H9 (cell line): ENCODE results near the gene IFNGR1. TPM values are rescaled to one million over a fixed set of nuclear protein-coding genes. Genes with fewer than 3 reads are reported as not detected.
A peak's percentile ranks its signal among the peaks of the same experiment; 100 is the strongest.

Experiments used
- DNase-seq: peaks from one replicate; pipeline ENCODE4 v3.0.0-alpha.2; 2017
- H2AFZ ChIP-seq: one replicate; pipeline ENCODE4 v1.6.1; 2013; ENCODE audit warnings: mild to moderate bottlenecking, low read length, control low read depth, moderate library complexity
- H2AK5ac ChIP-seq: 2 replicates; pipeline ENCODE4 v1.6.1; 2013; ENCODE audit warnings: low read length, control low read depth, mixed read lengths; ENCODE audit not compliant: insufficient read length
- H2BK120ac ChIP-seq: one replicate; pipeline ENCODE4 v1.6.1; 2013; ENCODE audit warnings: low read depth, mild to moderate bottlenecking, low read length, control low read depth, inconsistent platforms; ENCODE audit not compliant: poor library complexity, severe bottlenecking
- H2BK12ac ChIP-seq: 2 replicates; pipeline ENCODE4 v1.6.1; 2013; ENCODE audit warnings: low read length, control low read depth, mixed read lengths, low read depth; ENCODE audit not compliant: insufficient read length
- H2BK15ac ChIP-seq: 2 replicates; pipeline ENCODE4 v1.6.1; 2013; ENCODE audit warnings: low read depth, low read length, control low read depth
- H2BK20ac ChIP-seq: one replicate; pipeline ENCODE4 v1.6.1; 2013; ENCODE audit warnings: low read depth, mild to moderate bottlenecking, low read length, control low read depth, inconsistent platforms; ENCODE audit not compliant: poor library complexity, severe bottlenecking
- H2BK5ac ChIP-seq: 2 replicates; pipeline ENCODE4 v1.6.1; 2013; ENCODE audit warnings: low read length, control low read depth, mixed read lengths; ENCODE audit not compliant: insufficient read length
- H3K14ac ChIP-seq: 2 replicates; pipeline ENCODE4 v1.6.1; 2013; ENCODE audit warnings: low read length, control low read depth; ENCODE audit not compliant: insufficient read depth
- H3K18ac ChIP-seq: 2 replicates; pipeline ENCODE4 v1.6.1; 2013; ENCODE audit warnings: low read depth, mild to moderate bottlenecking, mixed read lengths, low read length, control low read depth; ENCODE audit not compliant: insufficient read length
- H3K23ac ChIP-seq: 2 replicates; pipeline ENCODE4 v1.6.1; 2013; ENCODE audit warnings: low read length, control low read depth, mixed read lengths, low read depth; ENCODE audit not compliant: insufficient read length
- H3K23me2 ChIP-seq: 2 replicates; pipeline ENCODE4 v1.6.1; 2013; ENCODE audit warnings: low read depth, mild to moderate bottlenecking, mixed read lengths, low read length, control low read depth; ENCODE audit not compliant: insufficient read length, poor library complexity, severe bottlenecking
- H3K27ac ChIP-seq: 2 replicates; pipeline ENCODE4 v1.5.1; 2013; ENCODE audit warnings: low read length, control low read depth, mixed read lengths, low read depth; ENCODE audit not compliant: insufficient read length
- H3K27me3 ChIP-seq: 2 replicates; pipeline ENCODE4 v1.6.1; 2013; ENCODE audit warnings: low read length, control low read depth, inconsistent platforms; ENCODE audit not compliant: insufficient read depth
- H3K4ac ChIP-seq: 2 replicates; pipeline ENCODE4 v1.6.1; 2013; ENCODE audit warnings: low read depth, mild to moderate bottlenecking, control low read depth, inconsistent platforms, low read length, moderate library complexity
- H3K4me1 ChIP-seq: 2 replicates; pipeline ENCODE4 v1.6.1; 2013; ENCODE audit warnings: low read length, control low read depth, inconsistent platforms; ENCODE audit not compliant: insufficient read depth
- H3K4me2 ChIP-seq: 2 replicates; pipeline ENCODE4 v1.6.1; 2013; ENCODE audit warnings: low read length, control low read depth, mixed read lengths; ENCODE audit not compliant: insufficient read length, insufficient read depth
- H3K56ac ChIP-seq: 2 replicates; pipeline ENCODE4 v1.6.1; 2013; ENCODE audit warnings: low read depth, mild to moderate bottlenecking, mixed read lengths, low read length, control low read depth; ENCODE audit not compliant: insufficient read length
- H3K79me1 ChIP-seq: 2 replicates; pipeline ENCODE4 v1.6.1; 2013; ENCODE audit warnings: low read depth, mild to moderate bottlenecking, moderate library complexity, low read length, control low read depth, inconsistent platforms; ENCODE audit not compliant: insufficient read depth, poor library complexity, severe bottlenecking
- H3K79me2 ChIP-seq: 2 replicates; pipeline ENCODE4 v1.6.1; 2013; ENCODE audit warnings: low read length, control low read depth, inconsistent platforms; ENCODE audit not compliant: insufficient read depth
- H3K9ac ChIP-seq: 2 replicates; pipeline ENCODE4 v1.6.1; 2013; ENCODE audit warnings: low read length, control low read depth, mixed read lengths; ENCODE audit not compliant: insufficient read length; ENCODE audit errors: extremely low read depth
- H3K9me3 ChIP-seq: one replicate; pipeline ENCODE4 v1.6.1; 2013; ENCODE audit warnings: low read depth, low read length, inconsistent platforms; ENCODE audit not compliant: control insufficient read depth
- H3T11ph ChIP-seq: one replicate; pipeline ENCODE4 v1.6.1; 2013; ENCODE audit warnings: mild to moderate bottlenecking, low read length, control low read depth, inconsistent platforms
- H4K20me1 ChIP-seq: one replicate; pipeline ENCODE4 v1.6.1; 2013; ENCODE audit not compliant: control insufficient read depth, insufficient read length, insufficient read depth
- H4K5ac ChIP-seq: 2 replicates; pipeline ENCODE4 v1.6.1; 2013; ENCODE audit warnings: low read depth, mild to moderate bottlenecking, mixed read lengths, low read length, control low read depth; ENCODE audit not compliant: insufficient read length
- H4K8ac ChIP-seq: replicated peaks from 2 replicates; pipeline ENCODE4 v1.6.1; 2013; ENCODE audit warnings: low read length, control low read depth, mixed read lengths, low read depth; ENCODE audit not compliant: insufficient read length
- H4K91ac ChIP-seq: 2 replicates; pipeline ENCODE4 v1.6.1; 2013; ENCODE audit warnings: low read depth, mild to moderate bottlenecking, moderate library complexity, mixed read lengths, low read length, control low read depth; ENCODE audit not compliant: insufficient read length
- H3K27ac Mint-ChIP-seq, 3 experiments: 2 replicates in 2 of 3; 3 replicates in 1 of 3; pipeline ENCODE4 v1.8.0; 2020 to 2021; ENCODE audit warnings: mixed read lengths in 3 of 3, mild to moderate bottlenecking in 1 of 3, moderate library complexity in 1 of 3
- H3K27me3 Mint-ChIP-seq: 2 replicates; pipeline ENCODE4 v1.8.0; 2021; ENCODE audit warnings: low read depth, mild to moderate bottlenecking, moderate library complexity, mixed read lengths
- H3K36me3 Mint-ChIP-seq, 3 experiments: 2 replicates in 2 of 3; 3 replicates in 1 of 3; pipeline ENCODE4 v1.8.0; 2020 to 2021; ENCODE audit warnings: low read depth in 3 of 3, mixed read lengths in 3 of 3; ENCODE audit not compliant: insufficient read depth in 1 of 3
- H3K4me1 Mint-ChIP-seq, 2 experiments: 2 replicates each; pipeline ENCODE4 v1.8.0; 2020; ENCODE audit warnings: mixed read lengths in 2 of 2
- H3K4me3 Mint-ChIP-seq, 2 experiments: 2 replicates in 1 of 2; 3 replicates in 1 of 2; pipeline ENCODE4 v1.8.0; 2020 to 2021; ENCODE audit warnings: mild to moderate bottlenecking in 2 of 2, mixed read lengths in 2 of 2, moderate library complexity in 1 of 2
- H3K9me3 Mint-ChIP-seq, 2 experiments: 2 replicates in 1 of 2; 3 replicates in 1 of 2; pipeline ENCODE4 v1.8.0; 2020; ENCODE audit warnings: mild to moderate bottlenecking in 2 of 2, mixed read lengths in 2 of 2, moderate library complexity in 1 of 2
- WGBS: extraction: QIAGEN DNeasy Blood & Tissue Kit; methylation state at CpG from one replicate; pipeline ENCODE4 v1.1.7; 2013; ENCODE audit warnings: missing lambda C conversion rate, low lambda C conversion rate, mixed read lengths; ENCODE audit not compliant: insufficient read length; ENCODE audit errors: extremely low coverage; 5-methylcytosine and 5-hydroxymethylcytosine counted together
- total RNA-seq: library from RNA; stranded (reverse); gene quantifications from 2 replicates; pipeline ENCODE4 v1.2.1, GENCODE V29; 2021
- TF ChIP-seq, protein P1 (sequence below): fragments of 200-600 bp; sonication (generic); conservative IDR thresholded peaks from 3 replicates; pipeline ENCODE4 v1.8.0; 2021; ENCODE audit warnings: antibody characterized with exemption, mild to moderate bottlenecking

Gene IFNGR1
- total RNA-seq, 1 experiment from 2014 or later, result 32.2 TPM

DNA sequence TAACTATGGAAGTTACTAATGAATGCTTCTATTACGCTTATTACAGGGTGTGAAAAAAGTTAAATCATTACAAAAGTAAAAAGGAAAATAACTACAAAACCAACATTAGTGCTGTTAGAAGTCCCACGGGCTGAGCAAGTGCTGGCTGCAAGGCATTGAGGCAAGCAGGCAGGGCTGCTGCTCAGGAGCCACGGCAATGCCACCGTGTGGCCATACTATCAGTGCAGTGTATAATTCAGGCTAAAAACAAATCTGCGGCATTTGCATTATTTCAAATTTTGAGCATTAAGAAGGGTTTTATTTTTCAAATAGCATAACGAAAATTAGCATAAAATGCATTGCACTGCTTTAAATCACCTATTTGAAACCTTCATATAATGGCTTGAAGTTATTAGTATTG lies 17.1 kb downstream of the IFNGR1 start:
- no peaks in the 10 kb centered on the region for H3K27me3 ChIP-seq
- H2BK20ac ChIP-seq, result no peak overlapping the region
- no peak overlapping the region for H4K91ac ChIP-seq
- no peak overlapping the region for H3K27ac ChIP-seq
- H4K20me1 ChIP-seq, result no peaks in the 10 kb centered on the region
- no peak overlapping the region for H3K18ac ChIP-seq
- H2BK12ac ChIP-seq, result no peak overlapping the region
- no peak overlapping the region for H2BK15ac ChIP-seq
- no peaks in the 10 kb centered on the region for H3K27me3 Mint-ChIP-seq
- no peaks in the 10 kb centered on the region for H3K4me1 ChIP-seq
- H3K4me3 Mint-ChIP-seq, result no peak overlapping the region
- no peak overlapping the region for H3K9ac ChIP-seq
- H3K9me3 ChIP-seq, result no peaks in the 10 kb centered on the region
- H4K5ac ChIP-seq, result no peak overlapping the region
- peaks cover 54 to 76% (median 61%) of the 10 kb centered on the region in 3 experiments for H3K36me3 Mint-ChIP-seq
- H3K27ac Mint-ChIP-seq, result no peak overlapping the region
- H3K56ac ChIP-seq, result no peak overlapping the region
- no peak overlapping the region for H2AFZ ChIP-seq
- H3T11ph ChIP-seq, result no peak overlapping the region
- no peak overlapping the region for H2AK5ac ChIP-seq
- no peaks in the 10 kb centered on the region for H3K23me2 ChIP-seq
- no peak for DNase-seq
- WGBS, result no CpG with 5 or more reads among the region's 6 CpGs
- TF ChIP-seq, protein P1, sequence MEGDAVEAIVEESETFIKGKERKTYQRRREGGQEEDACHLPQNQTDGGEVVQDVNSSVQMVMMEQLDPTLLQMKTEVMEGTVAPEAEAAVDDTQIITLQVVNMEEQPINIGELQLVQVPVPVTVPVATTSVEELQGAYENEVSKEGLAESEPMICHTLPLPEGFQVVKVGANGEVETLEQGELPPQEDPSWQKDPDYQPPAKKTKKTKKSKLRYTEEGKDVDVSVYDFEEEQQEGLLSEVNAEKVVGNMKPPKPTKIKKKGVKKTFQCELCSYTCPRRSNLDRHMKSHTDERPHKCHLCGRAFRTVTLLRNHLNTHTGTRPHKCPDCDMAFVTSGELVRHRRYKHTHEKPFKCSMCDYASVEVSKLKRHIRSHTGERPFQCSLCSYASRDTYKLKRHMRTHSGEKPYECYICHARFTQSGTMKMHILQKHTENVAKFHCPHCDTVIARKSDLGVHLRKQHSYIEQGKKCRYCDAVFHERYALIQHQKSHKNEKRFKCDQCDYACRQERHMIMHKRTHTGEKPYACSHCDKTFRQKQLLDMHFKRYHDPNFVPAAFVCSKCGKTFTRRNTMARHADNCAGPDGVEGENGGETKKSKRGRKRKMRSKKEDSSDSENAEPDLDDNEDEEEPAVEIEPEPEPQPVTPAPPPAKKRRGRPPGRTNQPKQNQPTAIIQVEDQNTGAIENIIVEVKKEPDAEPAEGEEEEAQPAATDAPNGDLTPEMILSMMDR, result peak; percentile 46
- H2BK120ac ChIP-seq, result no peak overlapping the region
- no peak overlapping the region for H2BK5ac ChIP-seq
- H3K4ac ChIP-seq, result no peak overlapping the region
- H3K79me1 ChIP-seq, result no peaks in the 10 kb centered on the region
- H3K79me2 ChIP-seq, result no peaks in the 10 kb centered on the region
- H4K8ac ChIP-seq, result no peak overlapping the region
- H3K23ac ChIP-seq, result no peak overlapping the region
- H3K4me1 Mint-ChIP-seq, result no peaks in the 10 kb centered on the region
- no peak overlapping the region for H3K14ac ChIP-seq
- H3K9me3 Mint-ChIP-seq, result no peaks in the 10 kb centered on the region; a peak in 3 of 5 replicates
- H3K4me2 ChIP-seq, result no peak overlapping the region
